Measurements from ENCODE around the gene NUP37. TPM values are rescaled to one million over a fixed set of nuclear protein-coding genes. Genes with fewer than 3 reads are reported as not detected.
A peak's percentile ranks its signal among the peaks of the same experiment; 100 is the strongest.
"Not testable (repeated sequence)": the region's sequence is repeated elsewhere in the genome, so short reads cannot be mapped to it uniquely, and the experiment has no call there.

The NUP37 gene, protein sequence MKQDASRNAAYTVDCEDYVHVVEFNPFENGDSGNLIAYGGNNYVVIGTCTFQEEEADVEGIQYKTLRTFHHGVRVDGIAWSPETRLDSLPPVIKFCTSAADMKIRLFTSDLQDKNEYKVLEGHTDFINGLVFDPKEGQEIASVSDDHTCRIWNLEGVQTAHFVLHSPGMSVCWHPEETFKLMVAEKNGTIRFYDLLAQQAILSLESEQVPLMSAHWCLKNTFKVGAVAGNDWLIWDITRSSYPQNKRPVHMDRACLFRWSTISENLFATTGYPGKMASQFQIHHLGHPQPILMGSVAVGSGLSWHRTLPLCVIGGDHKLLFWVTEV
- 64.9 and 71.1 TPM in 2 replicates for total RNA-seq (2014; rRNA removed; shearing (Covaris generic))
- polyA plus RNA-seq (2015; cell fraction: cytosol; rRNA removed), result 47.0 and 48.8 TPM in 2 replicates
- 41.7 and 50.3 TPM in 2 replicates for polyA plus RNA-seq (2015; cell fraction: nucleus; rRNA removed)

GRCh38 chr12:102119674-102120563 is at the start of gene NUP37, which contains the start of gene PARPBP:
Gene NUP37, minus strand, starts transcription at chr12:102120114. Its CDS starts 1,596 bp downstream, at chr12:102118518.
Gene PARPBP, plus strand, starts transcription at chr12:102120183. Its CDS starts 3,706 bp downstream, at chr12:102123889.
- DNase-seq (ENCODE audit: low read depth, low spot score), result peak; percentile 87
- in situ Hi-C loops (cut with HindIII; ENCODE audit: low pct_unique_long_range_greater_than_20kb, low sequenced_read_pairs), result no loop called here

DNA sequence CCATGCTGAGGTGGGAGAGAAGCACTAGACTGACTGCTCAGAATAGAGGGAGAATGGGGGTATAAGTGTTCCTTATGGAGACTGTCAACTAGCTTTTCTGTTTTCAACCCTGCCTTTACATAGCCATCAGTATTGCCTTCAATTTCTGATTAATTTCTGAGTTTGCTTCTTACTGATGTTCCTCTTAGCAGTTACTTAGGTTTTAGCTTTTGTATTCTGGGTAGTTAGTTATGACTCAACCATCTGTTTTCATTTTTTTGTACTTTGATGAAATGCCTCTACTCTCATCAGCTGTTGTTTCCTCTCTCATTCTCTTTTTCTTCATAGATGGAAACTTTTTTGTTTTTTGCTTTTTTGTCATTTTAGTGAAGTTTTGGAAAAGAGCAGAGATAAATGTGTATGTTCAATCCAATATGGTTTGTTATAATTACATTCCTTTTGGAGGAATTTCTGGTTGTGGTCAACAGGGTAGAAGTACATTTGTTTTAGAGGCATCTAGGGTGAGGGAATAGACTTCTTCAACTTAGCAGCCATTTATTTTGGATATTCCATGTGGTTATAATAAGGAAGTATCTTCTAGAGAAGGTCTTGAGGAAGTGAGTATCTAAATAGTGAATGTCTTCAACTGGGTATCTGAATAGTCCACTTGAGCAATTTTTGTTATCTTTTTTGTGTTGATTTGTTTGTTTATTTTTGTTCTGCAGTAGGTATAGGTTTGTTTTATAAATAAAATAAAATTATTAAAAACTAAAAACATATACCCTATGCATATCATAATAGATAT is 48.1 kb upstream of the NUP37 start:
- in situ Hi-C loops (cut with HindIII; ENCODE audit: low pct_unique_long_range_greater_than_20kb, low sequenced_read_pairs), result no loop called here
- no peak for DNase-seq (ENCODE audit: low read depth, low spot score)

GRCh38 chr12:102163383-102163782 is 43.5 kb upstream of the NUP37 start:
- in situ Hi-C loops (cut with HindIII; ENCODE audit: low pct_unique_long_range_greater_than_20kb, low sequenced_read_pairs), result no loop called here
- DNase-seq (ENCODE audit: low read depth, low spot score), result no peak

GRCh38 chr12:102155206-102155605 is 35.3 kb upstream of the NUP37 start:
- in situ Hi-C loops (cut with HindIII; ENCODE audit: low pct_unique_long_range_greater_than_20kb, low sequenced_read_pairs); DNase-seq (ENCODE audit: low read depth, low spot score): not testable (repeated sequence)

GRCh38 chr12:102147062-102147587 is 27.2 kb upstream of the NUP37 start:
- in situ Hi-C loops (cut with HindIII; ENCODE audit: low pct_unique_long_range_greater_than_20kb, low sequenced_read_pairs), result not testable (repeated sequence)

GRCh38 chr12:102144221-102144620 is 24.3 kb upstream of the NUP37 start:
- in situ Hi-C loops (cut with HindIII; ENCODE audit: low pct_unique_long_range_greater_than_20kb, low sequenced_read_pairs), result no loop called here
- DNase-seq (ENCODE audit: low read depth, low spot score), result no peak

More at GRCh38 chr12:102147062-102147587, 27.2 kb upstream of the NUP37 start:
- DNase-seq (ENCODE audit: low read depth, low spot score), result not testable (repeated sequence)

- in situ Hi-C loops (cut with HindIII; ENCODE audit: low pct_unique_long_range_greater_than_20kb, low sequenced_read_pairs); DNase-seq (ENCODE audit: low read depth, low spot score): not testable (repeated sequence)
These were observed 23.0 kb upstream of the NUP37 start for GRCh38 chr12:102142866-102143373.

- DNase-seq (ENCODE audit: low read depth, low spot score); in situ Hi-C loops (cut with HindIII; ENCODE audit: low pct_unique_long_range_greater_than_20kb, low sequenced_read_pairs): not testable (repeated sequence)
These were observed 17.7 kb upstream of the NUP37 start for GRCh38 chr12:102137619-102138018.

GRCh38 chr12:102131442-102131841 is 11.5 kb upstream of the NUP37 start:
- DNase-seq (ENCODE audit: low read depth, low spot score); in situ Hi-C loops (cut with HindIII; ENCODE audit: low pct_unique_long_range_greater_than_20kb, low sequenced_read_pairs): not testable (repeated sequence)

GRCh38 chr12:102130720-102131119 is 10.8 kb upstream of the NUP37 start:
- DNase-seq (ENCODE audit: low read depth, low spot score); in situ Hi-C loops (cut with HindIII; ENCODE audit: low pct_unique_long_range_greater_than_20kb, low sequenced_read_pairs): not testable (repeated sequence)

DNA sequence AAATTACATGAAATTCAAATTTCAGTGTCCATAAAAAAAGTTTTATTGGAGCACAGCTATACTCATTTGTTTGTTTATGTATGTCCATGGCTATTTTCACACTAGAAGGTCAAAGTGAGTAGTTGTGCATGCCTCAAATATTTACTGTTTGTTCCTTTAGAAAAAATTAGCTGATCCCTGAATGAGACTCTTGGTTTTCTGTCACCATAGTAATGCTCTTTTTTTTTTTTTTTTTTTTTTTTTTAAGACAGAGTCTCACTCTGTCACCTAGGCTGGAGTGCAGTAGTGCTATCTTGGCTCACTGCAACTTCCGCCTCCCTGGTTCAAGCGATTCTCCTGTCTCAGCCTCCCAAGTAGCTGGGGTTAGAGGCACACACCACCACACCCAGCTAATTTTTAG is 1.4 kb upstream of the NUP37 start:
- DNase-seq (ENCODE audit: low read depth, low spot score); in situ Hi-C loops (cut with HindIII; ENCODE audit: low pct_unique_long_range_greater_than_20kb, low sequenced_read_pairs): not testable (repeated sequence)

DNA sequence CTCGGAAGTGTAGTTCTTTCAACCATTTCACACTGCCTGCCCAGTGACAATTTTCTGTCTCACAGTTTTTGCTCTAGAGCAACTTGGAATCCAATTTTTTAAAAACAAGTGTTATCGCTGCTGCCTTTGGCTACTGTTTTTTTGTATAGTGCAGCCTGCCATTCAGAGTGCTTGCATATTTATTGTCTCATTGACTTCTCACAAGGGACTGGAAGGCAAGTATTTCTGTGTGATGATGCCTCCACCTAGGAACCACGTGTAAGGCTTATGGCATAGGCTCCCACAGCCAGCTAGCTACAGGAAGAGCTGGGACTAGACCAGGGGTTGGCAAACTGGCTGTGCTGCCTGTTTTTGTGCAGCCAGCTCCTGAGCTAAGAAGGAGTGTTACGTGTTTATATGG is 972 bp upstream of the NUP37 start:
- in situ Hi-C loops (cut with HindIII; ENCODE audit: low pct_unique_long_range_greater_than_20kb, low sequenced_read_pairs), result no loop called here
- DNase-seq (ENCODE audit: low read depth, low spot score), result peak; percentile 33

DNA sequence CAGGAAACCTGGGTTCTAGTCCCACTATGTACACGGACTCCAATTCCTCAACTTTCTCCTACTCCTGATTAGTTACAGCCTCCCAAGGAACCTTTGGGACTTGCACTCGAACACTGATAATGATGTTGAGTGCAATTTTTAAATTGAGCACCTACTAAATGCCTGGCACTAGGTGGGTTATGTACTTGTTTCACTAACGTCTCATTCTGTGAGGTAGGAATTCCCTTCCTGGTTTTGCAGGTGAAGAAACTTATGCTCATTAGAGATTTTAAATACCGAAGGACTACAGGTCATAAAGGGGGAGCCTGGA is 605 bp upstream of the NUP37 start:
- no peak for DNase-seq (ENCODE audit: low read depth, low spot score)
- in situ Hi-C loops (cut with HindIII; ENCODE audit: low pct_unique_long_range_greater_than_20kb, low sequenced_read_pairs), result no loop called here

- no peak for DNase-seq (ENCODE audit: low read depth, low spot score)
- in situ Hi-C loops (cut with HindIII; ENCODE audit: low pct_unique_long_range_greater_than_20kb, low sequenced_read_pairs), result no loop called here
These were observed 1.0 kb downstream of the NUP37 start for GRCh38 chr12:102118874-102119273.

DNA sequence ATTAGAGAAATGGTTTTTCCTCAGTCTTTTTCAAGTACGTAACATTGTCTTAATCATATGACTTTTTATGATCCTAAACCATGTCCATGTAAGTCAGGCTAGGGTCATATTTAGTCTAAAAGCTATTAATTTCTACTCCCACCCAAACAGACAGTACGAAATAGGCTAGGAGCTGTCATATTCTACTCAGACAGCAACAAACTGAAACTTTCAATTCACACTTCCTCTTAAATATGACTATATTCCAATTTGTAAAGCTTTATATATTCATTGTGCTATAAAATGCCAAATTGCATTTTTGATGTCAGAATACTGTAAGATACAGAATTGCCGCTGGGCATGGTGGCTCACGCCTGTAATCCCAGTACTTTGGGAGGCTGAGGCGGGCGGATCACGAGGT is 3.5 kb downstream of the NUP37 start:
- in situ Hi-C loops (cut with HindIII; ENCODE audit: low pct_unique_long_range_greater_than_20kb, low sequenced_read_pairs), result no loop called here
- DNase-seq (ENCODE audit: low read depth, low spot score), result no peak

DNA sequence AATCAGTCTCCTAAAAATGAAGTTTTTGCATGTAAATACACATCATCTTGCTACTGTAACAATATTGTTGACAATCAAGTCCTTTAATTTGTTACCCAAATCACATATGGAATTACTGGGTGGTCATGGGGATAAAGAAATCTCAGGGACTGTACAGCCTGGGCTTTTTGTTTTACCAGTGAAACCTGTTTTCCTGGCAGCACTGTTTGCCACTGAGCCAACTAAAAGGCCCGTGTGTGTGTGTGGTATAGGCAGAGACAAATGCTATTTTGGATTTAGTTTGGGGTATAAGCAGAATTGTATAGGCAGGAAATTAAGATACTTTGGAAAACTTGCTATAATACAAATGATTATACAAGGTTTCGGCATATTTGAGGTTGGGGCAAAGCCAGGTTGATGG is 5.7 kb downstream of the NUP37 start:
- in situ Hi-C loops (cut with HindIII; ENCODE audit: low pct_unique_long_range_greater_than_20kb, low sequenced_read_pairs), result no loop called here
- no peak for DNase-seq (ENCODE audit: low read depth, low spot score)

- no peak for DNase-seq (ENCODE audit: low read depth, low spot score)
- in situ Hi-C loops (cut with HindIII; ENCODE audit: low pct_unique_long_range_greater_than_20kb, low sequenced_read_pairs), result no loop called here
These were observed 9.1 kb downstream of the NUP37 start for GRCh38 chr12:102110782-102111181.

All from SK-MEL-5 (cell line).